Activated naive CD8-positive, alpha-beta T cell treated with anti-CD3 and anti-CD28 coated beads, Interleukin-2, amount 50 U/mL, for 24 hours (primary cell): Measurements from ENCODE around the gene ACTR2.

Source experiments
- ATAC-seq: fragments of 150-1000 bp; cut with Tn5 transposase; one replicate; pipeline ENCODE4 v1.10.0; 2021
- DNase-seq: peaks from one replicate; pipeline ENCODE4 v3.0.0; 2021
- H3K27ac Mint-ChIP-seq: one replicate; pipeline ENCODE4 v1.8.0; 2021; ENCODE audit warnings: mild to moderate bottlenecking, mixed read lengths
- H3K27me3 Mint-ChIP-seq: one replicate; pipeline ENCODE4 v1.8.0; 2021; ENCODE audit warnings: mixed read lengths
- H3K36me3 Mint-ChIP-seq: one replicate; pipeline ENCODE4 v1.8.0; 2021; ENCODE audit warnings: low read depth, mixed read lengths
- H3K4me1 Mint-ChIP-seq: one replicate; pipeline ENCODE4 v1.8.0; 2021; ENCODE audit warnings: mixed read lengths
- H3K4me3 Mint-ChIP-seq: one replicate; pipeline ENCODE4 v1.8.0; 2021; ENCODE audit warnings: mild to moderate bottlenecking, moderate library complexity, mixed read lengths
- H3K9me3 Mint-ChIP-seq: one replicate; pipeline ENCODE4 v1.8.0; 2021; ENCODE audit warnings: mixed read lengths

The ACTR2 gene

GRCh38 chr2:65320042-65320725 lies 92.6 kb downstream of the ACTR2 start:
- Mint-ChIP-seq H3K4me3 (no peak overlapping the region), H3K27ac (peak overlapping the region; percentile 56), H3K9me3 (no peaks in the 10 kb centered on the region), H3K27me3 (no peaks in the 10 kb centered on the region), H3K4me1 (peaks cover 17% of the 10 kb centered on the region), H3K36me3 (peaks cover 2% of the 10 kb centered on the region)
- DNase-seq (no peak), ATAC-seq (peak; percentile 92)
